HG03135 (cell line): ENCODE measurements around the gene TLR4.

Source experiments
- ATAC-seq: cut with Tn5 transposase; IDR thresholded peaks from one replicate; pipeline ENCODE4 v1.9.1; 2021; ENCODE audit warnings: mild to moderate bottlenecking, moderate library complexity; ENCODE audit not compliant: unreplicated experiment

TLR4 gene

DNA sequence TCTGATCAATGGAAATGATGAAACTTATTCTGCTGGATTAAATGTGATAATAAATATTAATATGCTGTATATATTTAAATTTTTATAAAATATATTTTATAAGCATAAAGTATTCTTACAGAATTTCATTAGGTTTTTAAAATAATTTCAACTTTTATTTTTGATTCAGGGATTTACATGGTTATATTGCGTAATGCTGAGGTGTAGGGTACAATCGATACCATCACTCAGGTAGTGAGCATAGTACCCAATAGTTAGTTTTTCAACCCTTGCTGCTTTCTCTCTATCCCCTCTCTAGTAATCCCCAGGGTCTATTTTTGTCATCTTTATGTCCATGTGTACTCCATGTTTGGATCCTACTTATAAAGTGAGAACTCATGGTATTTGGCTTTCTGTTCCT lies 5.7 kb downstream of the TLR4 start:
- no peak for ATAC-seq

DNA sequence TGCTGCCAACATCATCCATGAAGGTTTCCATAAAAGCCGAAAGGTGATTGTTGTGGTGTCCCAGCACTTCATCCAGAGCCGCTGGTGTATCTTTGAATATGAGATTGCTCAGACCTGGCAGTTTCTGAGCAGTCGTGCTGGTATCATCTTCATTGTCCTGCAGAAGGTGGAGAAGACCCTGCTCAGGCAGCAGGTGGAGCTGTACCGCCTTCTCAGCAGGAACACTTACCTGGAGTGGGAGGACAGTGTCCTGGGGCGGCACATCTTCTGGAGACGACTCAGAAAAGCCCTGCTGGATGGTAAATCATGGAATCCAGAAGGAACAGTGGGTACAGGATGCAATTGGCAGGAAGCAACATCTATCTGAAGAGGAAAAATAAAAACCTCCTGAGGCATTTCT lies 10.1 kb downstream of the TLR4 start:
- ATAC-seq: no peak

DNA sequence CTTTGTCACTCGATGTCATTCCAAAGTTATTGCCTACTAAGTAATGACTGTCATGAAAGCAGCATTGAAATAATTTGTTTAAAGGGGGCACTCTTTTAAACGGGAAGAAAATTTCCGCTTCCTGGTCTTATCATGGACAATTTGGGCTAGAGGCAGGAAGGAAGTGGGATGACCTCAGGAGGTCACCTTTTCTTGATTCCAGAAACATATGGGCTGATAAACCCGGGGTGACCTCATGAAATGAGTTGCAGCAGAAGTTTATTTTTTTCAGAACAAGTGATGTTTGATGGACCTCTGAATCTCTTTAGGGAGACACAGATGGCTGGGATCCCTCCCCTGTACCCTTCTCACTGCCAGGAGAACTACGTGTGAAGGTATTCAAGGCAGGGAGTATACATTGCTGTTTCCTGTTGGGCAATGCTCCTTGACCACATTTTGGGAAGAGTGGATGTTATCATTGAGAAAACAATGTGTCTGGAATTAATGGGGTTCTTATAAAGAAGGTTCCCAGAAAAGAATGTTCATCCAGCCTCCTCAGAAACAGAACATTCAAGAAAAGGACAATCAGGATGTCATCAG lies 11.3 kb downstream of the TLR4 start:
- no peak for ATAC-seq

DNA sequence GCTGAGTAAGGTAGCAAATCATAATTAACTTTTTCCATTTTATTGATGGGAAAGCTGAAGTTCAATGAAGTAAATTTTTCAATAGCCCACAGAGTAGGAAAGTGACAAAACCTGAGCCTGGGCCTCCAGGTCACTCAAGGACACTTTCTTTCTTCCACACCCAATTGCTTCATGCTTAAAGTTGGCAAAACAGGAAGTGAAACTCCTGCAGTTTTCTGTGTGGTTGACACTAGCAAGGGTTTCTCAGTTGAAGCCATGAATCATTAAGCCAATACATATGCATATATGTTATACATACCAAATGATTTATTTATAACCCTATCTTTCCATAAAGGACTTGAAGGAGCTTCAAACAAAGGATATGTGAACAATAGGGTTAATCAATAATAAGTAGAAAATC lies 13.9 kb downstream of the TLR4 start:
- ATAC-seq: peak; percentile 99

DNA sequence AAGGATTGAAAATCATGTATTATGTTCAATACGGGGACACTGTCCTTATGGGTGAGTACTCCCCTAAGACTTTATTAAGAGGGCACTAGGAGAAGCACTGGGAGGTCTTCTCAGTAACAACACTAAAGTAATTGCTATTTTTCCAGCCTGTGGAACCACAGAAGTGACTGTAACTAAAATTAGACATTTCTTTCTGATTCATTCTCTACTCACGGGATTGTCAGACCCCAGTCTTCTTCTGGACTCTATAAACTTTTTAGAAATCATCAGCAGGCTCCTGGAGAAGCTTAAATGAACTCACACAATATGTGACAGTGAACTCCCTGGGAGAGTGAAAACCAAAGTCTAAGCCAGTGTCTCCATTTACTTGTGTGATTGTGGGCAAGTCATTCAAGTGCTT lies 14.5 kb downstream of the TLR4 start:
- ATAC-seq: no peak

DNA sequence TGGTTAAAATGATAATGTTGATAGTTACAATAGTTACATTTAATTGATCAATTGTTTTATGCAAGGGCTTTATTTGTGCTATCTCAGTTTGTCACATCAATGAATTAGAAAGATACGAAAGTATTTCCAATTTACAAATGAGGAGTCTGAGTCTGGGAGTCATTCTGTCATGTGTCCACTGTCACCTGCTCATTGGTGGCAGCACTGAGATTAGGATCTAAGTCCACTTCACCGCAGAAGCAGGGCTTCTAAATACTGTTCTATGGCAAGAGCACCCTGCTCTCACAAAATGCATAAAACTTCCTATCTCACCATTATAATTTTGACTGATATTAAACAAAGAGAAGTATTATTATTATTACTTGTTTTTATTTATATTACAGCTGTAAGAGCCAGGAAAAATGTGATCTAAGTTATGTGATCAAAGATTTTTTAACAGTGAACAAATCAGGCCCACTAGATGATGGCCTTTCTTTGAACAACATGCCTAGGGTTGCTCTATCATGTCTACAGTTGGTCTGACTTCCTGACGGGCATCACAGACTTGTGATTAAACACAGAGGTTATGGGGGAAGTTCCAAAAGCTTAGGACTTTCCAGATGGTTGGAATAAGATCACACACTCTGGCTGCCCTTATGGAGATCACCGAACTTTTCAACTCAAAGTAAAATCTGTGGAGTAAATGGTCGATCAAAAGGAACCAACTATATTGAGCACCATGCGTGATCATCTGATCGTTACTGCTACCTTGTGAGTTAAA lies 15.1 kb downstream of the TLR4 start:
- ATAC-seq: no peak

DNA sequence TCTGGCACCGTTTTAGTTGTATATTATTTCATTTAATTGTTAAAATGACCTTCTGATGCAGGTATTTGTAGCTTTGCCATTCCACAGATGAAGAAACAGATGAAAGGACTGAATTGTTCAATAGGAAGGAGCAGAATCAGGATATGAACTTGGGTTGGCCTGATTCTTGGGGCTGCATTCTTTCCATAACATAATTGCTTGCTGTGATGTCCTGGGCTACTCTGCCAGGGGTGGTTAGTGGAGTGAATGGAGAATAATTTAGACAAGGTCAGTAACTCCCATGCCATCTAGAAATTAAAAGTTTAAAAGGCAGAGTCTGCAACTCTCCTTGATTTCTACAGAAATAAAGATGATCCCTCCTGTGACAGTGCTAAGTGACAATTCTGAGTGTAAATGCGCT lies 15.9 kb downstream of the TLR4 start:
- no peak for ATAC-seq

DNA sequence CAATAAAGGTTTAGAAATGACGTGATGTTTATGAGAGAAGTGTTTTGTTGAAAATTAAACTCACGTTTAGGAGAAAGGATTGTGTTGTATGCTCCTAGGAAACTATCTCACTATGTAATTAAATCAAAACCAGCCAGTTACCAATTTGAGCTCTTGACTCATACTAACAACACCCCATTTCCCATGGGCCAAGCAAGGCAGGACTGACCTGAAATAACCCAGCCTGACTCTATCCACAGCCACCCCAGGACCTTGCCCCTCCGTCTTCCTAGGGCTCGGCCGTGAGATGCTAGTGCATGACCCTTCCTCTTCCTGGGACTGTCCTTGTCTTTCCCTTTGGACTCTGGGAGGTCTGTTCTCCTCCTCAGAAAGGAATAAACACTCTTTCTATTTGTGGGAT lies 16.4 kb downstream of the TLR4 start:
- ATAC-seq: no peak

DNA sequence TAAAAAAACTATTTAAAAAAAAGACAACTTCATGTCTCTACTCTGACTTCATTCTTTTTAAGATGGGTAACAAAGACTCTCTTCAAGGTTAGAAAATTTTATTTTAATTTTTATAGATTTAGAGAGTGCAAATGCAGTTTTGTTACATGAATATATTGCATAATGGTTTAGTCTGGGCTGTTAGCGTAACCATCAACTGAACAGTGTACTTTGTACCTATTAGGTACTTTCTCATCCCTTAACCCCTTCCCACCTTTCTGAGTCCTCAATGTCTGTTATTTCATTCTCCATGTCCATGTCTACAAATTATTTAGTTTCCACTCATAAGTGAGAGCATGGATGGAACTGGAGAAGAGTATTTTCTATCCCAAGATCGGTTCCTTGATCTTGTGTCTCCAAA lies 16.8 kb downstream of the TLR4 start:
- no peak for ATAC-seq

DNA sequence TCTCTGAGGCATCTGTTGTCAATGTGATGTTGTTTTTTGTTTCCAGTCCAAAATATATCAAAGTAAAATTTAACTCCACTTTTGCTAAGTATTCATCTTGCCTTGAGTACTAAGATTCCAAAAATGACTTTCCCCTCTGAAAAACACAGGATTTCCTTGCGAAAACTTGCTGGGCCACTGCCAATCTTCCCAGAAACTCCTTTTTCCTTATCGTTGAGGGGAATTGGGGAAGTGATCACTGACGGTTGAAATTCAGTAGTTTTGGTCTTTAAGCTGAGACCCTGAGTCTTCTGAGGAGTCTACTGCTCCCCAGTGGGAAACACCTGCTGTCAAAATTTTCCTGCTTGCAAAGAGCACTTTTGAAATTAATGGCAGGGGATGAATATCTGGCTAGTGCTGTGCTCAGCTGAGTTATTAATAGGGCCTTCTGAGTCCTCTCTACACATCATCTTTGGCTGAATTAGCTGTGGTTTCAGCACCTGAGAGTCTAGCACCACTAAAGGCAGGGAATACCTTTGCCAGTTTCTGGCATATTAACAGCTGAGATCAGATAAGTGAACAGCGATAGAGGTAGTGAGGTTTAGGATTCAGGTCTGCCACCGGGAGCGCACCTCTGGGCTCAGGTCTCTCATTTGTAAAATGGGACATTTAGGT lies 18.0 kb downstream of the TLR4 start:
- no peak for ATAC-seq

DNA sequence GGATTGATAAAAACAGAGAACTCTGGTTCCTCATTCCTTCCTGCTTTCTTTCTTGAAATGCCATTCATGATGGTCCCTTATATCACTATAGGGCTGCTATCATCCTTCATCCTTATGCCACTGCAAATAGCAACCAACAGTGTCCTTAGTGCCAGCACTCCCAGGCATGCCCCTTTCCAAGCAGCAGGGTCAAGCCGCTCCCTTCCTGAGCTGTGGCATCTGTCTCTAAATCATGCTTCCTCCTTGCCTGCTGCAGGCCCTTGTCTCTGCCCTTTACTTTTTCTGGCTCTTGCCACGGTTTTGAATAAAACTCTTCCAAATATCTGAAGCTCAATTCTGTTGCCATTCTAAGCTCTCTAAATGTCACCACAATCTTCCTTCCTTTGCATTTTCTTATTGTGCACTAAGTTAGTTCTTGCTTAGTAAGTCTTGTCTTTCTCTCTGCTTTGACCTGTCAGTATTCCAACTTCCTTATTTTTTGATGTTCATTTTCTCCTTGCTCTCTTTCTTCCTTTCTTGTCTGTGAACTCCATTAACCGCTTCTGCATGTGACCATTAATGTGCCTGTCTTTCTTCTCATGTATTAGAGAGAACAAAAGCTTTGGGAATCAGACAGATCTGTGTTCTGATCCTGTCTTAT lies 19.9 kb downstream of the TLR4 start:
- no peak for ATAC-seq

DNA sequence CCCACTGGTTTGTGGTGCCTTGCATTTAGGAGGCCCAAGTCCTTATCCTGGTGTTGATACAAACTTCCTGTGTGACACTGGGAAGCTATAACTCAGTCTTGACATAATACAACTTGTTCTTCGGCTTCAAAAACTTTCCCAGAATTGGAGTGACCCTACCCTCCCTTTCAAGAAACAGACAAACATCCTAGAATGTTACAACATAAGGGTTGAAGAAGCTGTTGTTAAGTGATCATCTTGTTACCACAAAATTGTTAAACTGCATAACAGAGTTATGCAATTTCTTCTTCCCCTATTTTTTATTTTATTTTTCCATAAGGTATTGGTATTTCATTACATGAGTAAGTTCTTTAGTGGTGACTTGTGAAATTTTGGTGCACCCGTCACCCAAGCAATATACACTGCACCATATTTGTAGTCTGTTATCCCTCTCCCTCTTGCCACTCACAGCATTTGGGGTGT lies 21.3 kb downstream of the TLR4 start:
- ATAC-seq: no peak

DNA sequence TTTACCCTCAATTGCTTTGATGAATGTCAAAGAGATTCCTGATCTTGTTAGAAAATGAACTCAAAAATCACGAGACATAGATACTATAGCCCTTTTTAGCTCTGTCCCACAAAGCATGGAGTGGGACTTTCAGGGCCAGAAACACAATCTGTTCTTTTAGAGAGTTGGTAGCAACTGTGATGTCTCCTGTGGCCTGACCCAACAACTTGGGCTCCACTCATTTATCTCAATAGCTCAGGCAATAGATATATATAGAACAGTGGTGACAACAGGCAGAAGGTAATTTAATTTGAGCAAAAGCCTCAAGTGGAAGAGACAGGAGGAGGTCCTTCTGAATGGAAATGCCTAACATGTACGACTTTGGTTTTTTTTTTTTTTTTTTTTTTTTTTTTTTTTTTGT lies 25.2 kb downstream of the TLR4 start:
- ATAC-seq: no peak

DNA sequence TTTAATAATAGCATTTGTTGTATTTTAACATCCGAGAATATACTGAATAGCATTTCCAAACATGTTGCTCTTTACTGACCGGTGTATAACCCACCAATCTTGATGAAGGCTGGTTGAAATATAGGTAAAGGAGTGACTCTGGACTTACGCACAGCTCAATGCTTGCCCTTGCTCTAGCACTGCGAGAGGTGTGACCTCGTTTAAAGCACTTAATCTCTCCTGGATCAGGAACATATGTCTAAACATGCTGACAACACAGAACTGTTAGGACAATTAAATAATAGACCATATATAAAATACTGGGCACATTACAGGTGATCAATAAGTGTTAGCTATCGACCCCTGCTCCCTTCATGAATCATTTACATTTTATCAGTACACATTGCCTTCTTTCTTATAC lies 28.3 kb downstream of the TLR4 start:
- no peak for ATAC-seq

DNA sequence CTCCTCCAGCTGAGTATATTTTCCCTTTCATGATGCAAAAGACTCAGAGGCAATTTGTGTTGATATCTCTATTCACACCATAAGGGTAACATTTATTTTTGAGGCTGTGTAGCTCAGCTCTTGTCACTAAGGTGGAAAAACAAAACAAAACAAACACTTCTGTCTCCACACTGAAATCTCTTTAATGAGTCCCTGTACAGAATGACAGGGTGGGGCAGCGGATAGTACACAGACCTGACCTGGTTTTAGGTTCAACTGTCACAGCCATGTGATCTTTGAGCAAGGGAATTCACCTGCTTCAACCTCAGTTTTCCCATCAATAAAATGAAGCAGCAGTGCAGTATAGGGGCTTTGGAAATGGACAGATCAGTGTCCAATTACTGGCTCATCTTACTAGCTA lies 29.3 kb downstream of the TLR4 start:
- ATAC-seq: no peak

DNA sequence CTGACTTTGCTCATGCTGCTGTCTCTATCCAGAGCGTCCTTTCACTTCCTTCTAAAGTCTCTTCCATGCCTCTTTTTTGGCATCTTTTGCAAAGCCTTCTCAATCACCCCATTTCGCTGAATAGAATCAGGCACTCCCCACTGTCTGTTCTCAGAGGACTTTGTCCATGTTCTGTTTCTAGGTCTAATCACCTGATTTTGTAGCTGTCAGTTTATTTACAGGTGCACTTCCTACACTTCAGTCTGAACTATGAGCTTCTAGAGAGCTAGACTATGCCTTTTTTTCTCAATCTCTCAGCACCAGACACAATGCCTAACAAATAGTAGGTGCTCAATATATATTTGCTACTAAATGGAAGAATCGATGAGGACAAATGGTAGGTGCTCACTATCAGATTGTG lies 29.9 kb downstream of the TLR4 start:
- no peak for ATAC-seq

DNA sequence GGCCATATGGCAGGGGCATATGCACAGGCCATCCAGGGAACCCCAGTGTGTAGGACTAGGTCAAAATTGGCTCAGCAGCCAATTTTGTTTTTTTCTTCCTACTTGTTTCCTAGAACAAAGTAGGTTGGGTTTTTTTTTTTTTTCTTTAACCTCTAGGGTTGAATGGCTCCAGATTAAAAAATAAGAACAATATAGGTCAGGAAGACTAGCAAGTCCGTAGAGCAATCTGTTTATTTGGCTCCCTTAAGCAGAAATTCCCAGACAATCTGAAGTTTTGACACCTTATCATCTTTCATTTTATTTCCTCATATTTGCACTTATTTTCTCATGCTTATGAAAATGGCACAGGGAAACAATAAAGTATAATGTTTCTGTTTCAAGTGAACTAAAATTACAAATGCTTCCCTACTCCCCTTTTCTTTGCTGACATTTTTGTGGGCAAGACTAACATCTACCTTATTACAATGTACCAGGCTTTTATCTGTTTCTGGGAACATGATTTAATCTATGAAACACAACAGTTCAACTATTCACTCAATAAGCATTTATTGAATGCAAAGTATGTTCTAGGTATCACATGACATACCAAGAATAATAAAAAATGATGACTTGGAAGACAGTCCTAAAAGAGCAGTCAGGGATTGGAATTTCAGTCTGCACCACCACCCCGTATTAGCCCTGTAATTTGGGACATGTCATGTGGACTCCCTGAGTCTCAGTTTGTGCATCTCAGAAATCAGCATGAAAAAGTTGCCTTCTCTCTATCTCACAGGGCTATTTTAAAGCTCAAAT lies 30.5 kb downstream of the TLR4 start:
- ATAC-seq: no peak

DNA sequence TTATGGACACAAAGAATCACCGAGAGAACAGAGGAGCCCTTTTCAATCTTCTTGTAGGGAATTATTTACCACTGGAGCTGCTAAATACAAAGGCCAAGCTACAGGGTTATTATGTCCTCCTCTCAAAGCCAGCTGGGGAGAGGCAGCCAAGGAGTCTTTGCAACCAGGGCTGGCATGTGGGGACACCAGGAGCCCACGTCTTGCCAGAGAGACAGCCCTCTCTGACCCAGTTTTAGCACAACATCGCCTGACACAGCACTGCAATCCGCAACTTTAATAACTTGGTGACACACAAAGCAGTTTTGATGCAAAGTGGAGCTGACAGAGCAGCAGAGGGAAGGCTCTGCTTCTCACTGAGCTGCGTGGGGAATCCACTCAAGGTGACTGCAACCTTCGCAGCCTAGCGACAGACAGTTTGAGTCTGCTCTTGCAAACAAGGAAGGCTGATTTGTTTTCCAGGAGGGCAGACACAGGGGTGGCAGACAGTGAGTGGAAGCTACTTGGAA lies 33.6 kb downstream of the TLR4 start:
- ATAC-seq: no peak

DNA sequence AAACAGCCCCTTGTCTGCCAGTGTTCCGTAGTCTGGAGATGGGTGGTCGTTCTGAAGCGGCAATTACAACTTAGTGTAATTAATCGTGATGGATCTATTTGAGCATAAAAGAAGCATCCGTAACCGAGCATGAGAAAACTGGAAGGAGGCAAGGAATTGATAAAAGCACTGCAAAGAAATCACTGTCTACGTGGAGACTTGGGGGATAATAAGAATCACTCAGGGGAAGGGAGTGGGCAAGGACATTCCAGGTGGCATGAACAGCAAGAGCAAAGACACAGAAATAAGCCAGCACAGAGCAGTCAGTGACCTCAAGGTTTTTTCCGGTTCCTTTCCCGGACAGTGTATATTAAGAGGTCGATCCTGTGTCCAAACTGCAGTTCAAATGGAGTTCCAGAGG lies 35.0 kb downstream of the TLR4 start:
- ATAC-seq: no peak

DNA sequence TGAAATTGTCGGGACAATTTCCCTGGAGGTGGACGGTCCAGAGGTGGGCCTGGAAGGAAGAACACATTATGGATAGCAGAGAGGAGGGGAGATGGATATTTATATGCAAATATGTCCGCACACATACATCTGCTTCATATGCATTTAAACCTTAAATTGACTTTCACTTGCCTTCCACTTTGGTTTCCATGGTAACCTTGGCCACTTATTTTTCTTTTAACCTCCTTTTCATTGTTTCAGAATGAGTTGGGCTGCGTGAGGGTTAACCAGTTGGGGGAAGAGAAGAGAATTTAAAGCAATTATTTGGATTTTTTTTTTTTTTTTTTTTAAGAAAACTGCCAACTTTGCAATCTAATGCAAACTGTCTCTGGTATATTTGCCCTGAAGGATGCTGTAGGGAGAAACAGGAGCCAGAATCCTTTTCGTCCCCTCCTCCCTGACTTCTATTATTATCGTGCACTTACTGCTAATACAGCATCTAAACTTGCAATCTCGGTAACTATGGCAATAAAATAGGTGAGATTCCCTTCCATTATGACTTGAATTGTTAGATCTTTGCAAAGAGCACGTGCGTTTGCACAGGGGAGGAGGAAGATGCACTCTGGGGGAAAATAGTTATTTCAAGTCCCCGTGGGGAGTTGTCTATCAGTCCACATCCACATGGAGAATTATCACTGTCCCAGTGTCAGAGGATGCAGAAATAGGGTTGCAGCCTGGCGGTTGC lies 35.6 kb downstream of the TLR4 start:
- no peak for ATAC-seq
